HepG2 (cell line): ENCODE results near the gene SMYD1. TPM values are rescaled to one million over a fixed set of nuclear protein-coding genes. Genes with fewer than 3 reads are reported as not detected.

ENCODE experiments used
- ARNTL ChIP-seq: sonication (generic); formaldehyde crosslinking; IDR thresholded peaks from 2 replicates; pipeline ENCODE4 v1.4.0; 2020; ENCODE audit warnings: mild to moderate bottlenecking, missing genetic modification reagents
- BORCS8-MEF2B ChIP-seq: sonication (generic); formaldehyde crosslinking; IDR thresholded peaks from 2 replicates; pipeline ENCODE4 v1.8.0; 2022; ENCODE audit warnings: mild to moderate bottlenecking, missing genetic modification reagents
- CBFB ChIP-seq: sonication (generic); formaldehyde crosslinking; IDR thresholded peaks from 2 replicates; pipeline ENCODE4 v1.4.0; 2020; ENCODE audit warnings: missing genetic modification reagents
- DMAP1 ChIP-seq: IDR thresholded peaks from 2 replicates; pipeline ENCODE4 v1.6.1; 2016
- ELF3 ChIP-seq: IDR thresholded peaks from 2 replicates; pipeline ENCODE4 v1.6.1; 2016; ENCODE audit warnings: missing genetic modification reagents, missing compliant biosample characterization
- ELF4 ChIP-seq: sonication (generic); formaldehyde crosslinking; IDR thresholded peaks from 2 replicates; pipeline ENCODE4 v1.5.0; 2020; ENCODE audit warnings: missing genetic modification reagents, mild to moderate bottlenecking, moderate library complexity, borderline replicate concordance
- MED8 ChIP-seq: sonication (generic); formaldehyde crosslinking; IDR thresholded peaks from 2 replicates; pipeline ENCODE4 v1.8.1; 2023; ENCODE audit warnings: mild to moderate bottlenecking, missing genetic modification reagents; ENCODE audit not compliant: insufficient replicate concordance
- MXD4 ChIP-seq: IDR thresholded peaks from 2 replicates; pipeline ENCODE4 v1.6.1; 2016; ENCODE audit warnings: mild to moderate bottlenecking, missing biosample characterization, missing genetic modification reagents
- NR2C2 ChIP-seq: sonication (generic); formaldehyde crosslinking; IDR thresholded peaks from 2 replicates; pipeline ENCODE4 v1.4.0; 2020; ENCODE audit warnings: missing genetic modification reagents, mild to moderate bottlenecking, moderate library complexity, borderline replicate concordance
- RARG ChIP-seq: sonication (generic); formaldehyde crosslinking; IDR thresholded peaks from 2 replicates; pipeline ENCODE4 v1.4.0; 2020; ENCODE audit warnings: low read depth, mild to moderate bottlenecking, missing genetic modification reagents
- REPIN1 ChIP-seq: sonication (generic); formaldehyde crosslinking; IDR thresholded peaks from 2 replicates; pipeline ENCODE4 v1.8.0; 2022; ENCODE audit warnings: missing genetic modification reagents, low read depth, mild to moderate bottlenecking, borderline replicate concordance
- SNRNP70 ChIP-seq: fragments of 200-400 bp; formaldehyde crosslinking; IDR thresholded peaks from 2 replicates; pipeline ENCODE4 v1.6.1; 2017; ENCODE audit warnings: mild to moderate bottlenecking, low read depth, low read length, moderate library complexity
- TBX2 ChIP-seq: sonication (generic); formaldehyde crosslinking; IDR thresholded peaks from 2 replicates; pipeline ENCODE4 v1.5.0; 2020; ENCODE audit warnings: missing genetic modification reagents, mild to moderate bottlenecking, borderline replicate concordance
- ZNF225 ChIP-seq: sonication (generic); formaldehyde crosslinking; IDR thresholded peaks from 2 replicates; pipeline ENCODE4 v1.4.0; 2020; ENCODE audit warnings: mild to moderate bottlenecking, missing genetic modification reagents
- ZNF382 ChIP-seq: sonication (generic); formaldehyde crosslinking; IDR thresholded peaks from 2 replicates; pipeline ENCODE4 v1.5.0; 2020; ENCODE audit warnings: missing genetic modification reagents, mild to moderate bottlenecking, borderline replicate concordance
- ZNF512B ChIP-seq: sonication (generic); formaldehyde crosslinking; IDR thresholded peaks from 2 replicates; pipeline ENCODE4 v1.5.1; 2020; ENCODE audit warnings: missing genetic modification reagents, mild to moderate bottlenecking, borderline replicate concordance
- ZNF546 ChIP-seq: sonication (generic); formaldehyde crosslinking; conservative IDR thresholded peaks from 2 replicates; pipeline ENCODE4 v1.8.1; 2023; ENCODE audit warnings: mild to moderate bottlenecking, missing genetic modification reagents
- ZNF766 ChIP-seq: sonication (generic); formaldehyde crosslinking; IDR thresholded peaks from 2 replicates; pipeline ENCODE4 v1.5.0; 2020; ENCODE audit warnings: missing genetic modification reagents, borderline replicate concordance
- ZNF784 ChIP-seq: sonication (generic); formaldehyde crosslinking; IDR thresholded peaks from 2 replicates; pipeline ENCODE4 v1.5.1; 2020; ENCODE audit warnings: missing genetic modification reagents, mild to moderate bottlenecking, borderline replicate concordance
- ZSCAN22 ChIP-seq: sonication (generic); formaldehyde crosslinking; IDR thresholded peaks from 2 replicates; pipeline ENCODE4 v1.4.0; 2020; ENCODE audit warnings: mild to moderate bottlenecking, missing genetic modification reagents
- polyA plus RNA-seq, 8 experiments: library from polyadenylated mRNA; depleted of rRNA in 3 of 8; stranded (reverse) in 7 of 8; unstranded in 1 of 8; fragments of >200 nt; fragmentation: Illumina TruSeq in 4 of 8; extraction: Trizol in 4 of 8; gene quantifications; 2 replicates each; pipeline versions ENCODE4 v1.2.1 to v1.2.3, GENCODE V29; 2011 to 2016; ENCODE audit warnings: low read depth in 4 of 8, missing spikeins in 1 of 8, mixed read lengths in 1 of 8; ENCODE audit not compliant: insufficient read depth in 1 of 8
- total RNA-seq, 5 experiments: library from RNA; depleted of rRNA; stranded (reverse); fragments of >200 nt; fragmentation: Illumina TruSeq; extraction: Trizol; gene quantifications; 2 replicates each; pipeline ENCODE4 v1.2.3, GENCODE V29; 2016; ENCODE audit warnings: low read depth in 1 of 5
- TF ChIP-seq, protein P1 (sequence below): sonication (generic); formaldehyde crosslinking; IDR thresholded peaks from 2 replicates; pipeline ENCODE4 v1.4.0; 2020; ENCODE audit warnings: missing genetic modification reagents
- TF ChIP-seq, protein P2 (sequence below): IDR thresholded peaks from 2 replicates; pipeline ENCODE4 v1.6.1; 2018; ENCODE audit warnings: missing genetic modification reagents
- TF ChIP-seq, protein P3 (sequence below): sonication (generic); formaldehyde crosslinking; IDR thresholded peaks from 2 replicates; pipeline ENCODE4 v1.5.0; 2020; ENCODE audit warnings: missing genetic modification reagents, mild to moderate bottlenecking, borderline replicate concordance

Gene SMYD1
- total and polyA plus RNA-seq, 2 of the 13 experiments (the other 11 are each of a cell fraction or from before 2014, with no cell fraction given): not detected

DNA sequence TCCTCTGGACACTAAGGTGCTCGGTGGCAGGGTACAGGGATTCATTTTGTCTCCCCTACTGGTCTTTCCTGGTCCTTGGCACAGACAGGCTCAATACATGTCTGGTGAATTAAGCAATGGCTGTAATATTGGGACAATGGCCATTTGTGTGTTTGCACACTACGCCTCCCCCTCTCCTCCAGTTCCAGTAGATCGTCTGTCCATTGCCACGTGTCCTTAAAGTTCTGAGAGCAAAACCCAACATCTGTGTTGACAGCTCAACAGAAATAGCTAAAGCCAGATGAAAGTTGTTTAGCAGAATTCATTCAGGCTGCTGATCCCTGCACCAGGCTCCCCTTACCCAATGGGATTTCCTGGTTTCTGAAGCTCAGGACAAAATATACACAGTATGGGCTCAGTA lies 69.2 kb downstream of the SMYD1 start (continued):
- TF ChIP-seq, protein P1, sequence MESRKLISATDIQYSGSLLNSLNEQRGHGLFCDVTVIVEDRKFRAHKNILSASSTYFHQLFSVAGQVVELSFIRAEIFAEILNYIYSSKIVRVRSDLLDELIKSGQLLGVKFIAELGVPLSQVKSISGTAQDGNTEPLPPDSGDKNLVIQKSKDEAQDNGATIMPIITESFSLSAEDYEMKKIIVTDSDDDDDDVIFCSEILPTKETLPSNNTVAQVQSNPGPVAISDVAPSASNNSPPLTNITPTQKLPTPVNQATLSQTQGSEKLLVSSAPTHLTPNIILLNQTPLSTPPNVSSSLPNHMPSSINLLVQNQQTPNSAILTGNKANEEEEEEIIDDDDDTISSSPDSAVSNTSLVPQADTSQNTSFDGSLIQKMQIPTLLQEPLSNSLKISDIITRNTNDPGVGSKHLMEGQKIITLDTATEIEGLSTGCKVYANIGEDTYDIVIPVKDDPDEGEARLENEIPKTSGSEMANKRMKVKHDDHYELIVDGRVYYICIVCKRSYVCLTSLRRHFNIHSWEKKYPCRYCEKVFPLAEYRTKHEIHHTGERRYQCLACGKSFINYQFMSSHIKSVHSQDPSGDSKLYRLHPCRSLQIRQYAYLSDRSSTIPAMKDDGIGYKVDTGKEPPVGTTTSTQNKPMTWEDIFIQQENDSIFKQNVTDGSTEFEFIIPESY (CRISPR knock-in tag): no peak
- TF ChIP-seq NR2C2 (CRISPR knock-in tag) (0 out of 2 replicates have a peak, but pooled peaks have one; percentile 22), ARNTL (CRISPR knock-in tag) (no peak), ZNF766 (CRISPR knock-in tag) (no peak), REPIN1 (CRISPR knock-in tag) (peak; percentile 40; the same call in 1 of the 2 replicates), DMAP1 (CRISPR knock-in tag) (peak; percentile 74), MED8 (peak; percentile 41), ZSCAN22 (CRISPR knock-in tag) (no peak), RARG (CRISPR knock-in tag) (no peak), ZNF784 (CRISPR knock-in tag) (no peak), CBFB (CRISPR knock-in tag) (0 out of 2 replicates have a peak, but pooled peaks have one; percentile 29), SNRNP70 (no peak), ZNF512B (no peak), TBX2 (CRISPR knock-in tag) (peak; percentile 70), ZNF225 (CRISPR knock-in tag) (no peak), BORCS8-MEF2B (CRISPR knock-in tag) (0 out of 2 replicates have a peak, but pooled peaks have one; percentile 45), ZNF546 (CRISPR knock-in tag) (no peak), MXD4 (CRISPR knock-in tag) (0 out of 2 replicates have a peak, but pooled peaks have one; percentile 64), ZNF382 (CRISPR knock-in tag) (no peak), ELF3 (CRISPR knock-in tag) (peak; percentile 58; the same call in 1 of the 2 replicates), ELF4 (CRISPR knock-in tag) (no peak)
- TF ChIP-seq, protein P2, sequence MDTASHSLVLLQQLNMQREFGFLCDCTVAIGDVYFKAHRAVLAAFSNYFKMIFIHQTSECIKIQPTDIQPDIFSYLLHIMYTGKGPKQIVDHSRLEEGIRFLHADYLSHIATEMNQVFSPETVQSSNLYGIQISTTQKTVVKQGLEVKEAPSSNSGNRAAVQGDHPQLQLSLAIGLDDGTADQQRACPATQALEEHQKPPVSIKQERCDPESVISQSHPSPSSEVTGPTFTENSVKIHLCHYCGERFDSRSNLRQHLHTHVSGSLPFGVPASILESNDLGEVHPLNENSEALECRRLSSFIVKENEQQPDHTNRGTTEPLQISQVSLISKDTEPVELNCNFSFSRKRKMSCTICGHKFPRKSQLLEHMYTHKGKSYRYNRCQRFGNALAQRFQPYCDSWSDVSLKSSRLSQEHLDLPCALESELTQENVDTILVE (CRISPR knock-in tag): 0 out of 2 replicates have a peak, but pooled peaks have one; percentile 57
- TF ChIP-seq, protein P3, sequence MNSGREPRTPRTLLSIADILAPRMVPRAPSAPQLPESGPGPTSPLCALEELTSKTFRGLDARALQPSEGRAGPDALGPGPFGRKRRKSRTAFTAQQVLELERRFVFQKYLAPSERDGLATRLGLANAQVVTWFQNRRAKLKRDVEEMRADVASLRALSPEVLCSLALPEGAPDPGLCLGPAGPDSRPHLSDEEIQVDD: no peak
